ENCODE measurements around the gene UNC5A.

DNA sequence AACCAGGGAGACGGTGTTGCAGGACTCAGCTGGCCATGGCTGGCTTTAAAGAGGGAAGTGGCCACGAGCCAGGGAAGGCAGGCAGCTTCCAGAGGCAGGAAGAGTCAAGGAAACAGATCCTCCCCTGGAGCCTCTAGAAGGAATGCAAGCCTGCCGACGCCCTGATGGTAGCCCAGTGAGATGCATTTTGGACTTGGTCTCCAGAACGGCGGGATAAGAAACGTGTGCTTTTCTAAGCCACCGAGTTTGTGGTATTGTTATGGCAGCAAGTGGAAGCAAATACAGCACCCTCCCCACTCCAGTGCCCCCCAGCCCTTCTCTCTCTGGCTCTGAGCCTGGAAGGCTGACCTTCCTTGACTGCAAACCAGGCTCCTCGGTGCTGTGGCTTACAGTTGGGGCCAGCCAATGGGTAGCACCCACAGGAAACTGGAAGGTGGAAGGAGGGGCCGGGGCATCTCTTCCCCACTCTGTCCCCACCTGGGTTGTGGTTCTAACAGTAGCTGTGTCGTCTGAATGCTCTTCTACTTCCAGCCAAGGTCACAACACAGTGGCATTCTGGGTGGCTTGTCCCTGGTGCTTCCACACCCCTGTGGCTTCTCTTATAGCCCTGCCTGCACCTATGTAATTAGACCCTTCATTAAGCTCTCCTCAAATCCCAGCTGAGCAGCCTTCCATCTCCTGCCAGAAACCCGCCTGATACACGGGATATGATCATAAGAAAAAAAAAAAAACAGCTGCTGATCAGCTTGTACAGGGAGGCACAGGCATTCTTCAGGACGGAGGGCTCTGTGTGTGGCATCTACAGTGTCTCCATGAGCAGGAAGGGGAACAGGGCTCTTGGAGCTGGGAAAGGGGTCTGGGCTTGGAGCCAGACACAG lies 29.9 kb upstream of the UNC5A start:
- no peak for TF ChIP-seq POLR2AphosphoS5 (IDR thresholded peaks at IDR 0.05; ENCODE audit: low read depth, low read length)
- no peak for TF ChIP-seq TAF1 (IDR thresholded peaks at IDR 0.05; ENCODE audit: borderline replicate concordance, insufficient read depth, low read length)
- no peak for TF ChIP-seq REST (IDR thresholded peaks at IDR 0.05; ENCODE audit: insufficient read depth in 1 of 2, low read depth in 2 of 2, low read length in 2 of 2)

Data from PFSK-1 (cell line).